ENCODE measurements around the gene EXOG.
"Not testable (repeated sequence)": the region's sequence is repeated elsewhere in the genome, so short reads cannot be mapped to it uniquely, and the experiment has no call there.

Gene EXOG

GRCh38 chr3:38565339-38566214, 69.4 kb downstream of the EXOG start:
- H3K4me3 ChIP-seq (ENCODE audit: low read length) = no peak overlapping the region
- DNase-seq (ENCODE audit: low read depth) = no peak
- TF ChIP-seq CTCF (IDR thresholded peaks at IDR 0.05; ENCODE audit: insufficient read depth, low read depth, low read length, missing control alignments) = no peak

GRCh38 chr3:38566215-38566528, 70.0 kb downstream of the EXOG start:
- TF ChIP-seq CTCF (IDR thresholded peaks at IDR 0.05; ENCODE audit: insufficient read depth, low read depth, low read length, missing control alignments) = no peak
- no peak overlapping the region for H3K4me3 ChIP-seq (ENCODE audit: low read length)
- DNase-seq (ENCODE audit: low read depth) = no peak

DNA sequence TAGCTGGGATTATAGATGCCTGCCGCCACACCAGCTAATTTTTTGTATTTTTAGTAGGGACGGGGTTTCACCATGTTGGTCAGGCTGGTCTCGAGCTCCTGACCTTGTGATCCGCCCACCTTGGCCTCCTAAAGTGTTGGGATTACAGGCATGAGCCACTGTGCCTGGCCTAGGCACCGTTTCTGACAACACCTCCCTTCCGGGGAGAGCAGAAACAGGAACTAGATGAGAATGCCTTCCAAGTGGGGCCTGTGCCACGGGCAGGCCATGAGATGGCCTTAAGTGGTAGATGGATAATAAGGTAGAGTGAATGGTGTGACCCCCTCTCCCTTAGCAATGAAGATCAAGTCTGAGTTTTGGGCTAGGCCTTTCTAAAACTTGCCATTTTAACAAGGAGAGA, 70.7 kb downstream of the EXOG start:
- not testable (repeated sequence) for H3K4me3 ChIP-seq (ENCODE audit: low read length); DNase-seq (ENCODE audit: low read depth)

DNA sequence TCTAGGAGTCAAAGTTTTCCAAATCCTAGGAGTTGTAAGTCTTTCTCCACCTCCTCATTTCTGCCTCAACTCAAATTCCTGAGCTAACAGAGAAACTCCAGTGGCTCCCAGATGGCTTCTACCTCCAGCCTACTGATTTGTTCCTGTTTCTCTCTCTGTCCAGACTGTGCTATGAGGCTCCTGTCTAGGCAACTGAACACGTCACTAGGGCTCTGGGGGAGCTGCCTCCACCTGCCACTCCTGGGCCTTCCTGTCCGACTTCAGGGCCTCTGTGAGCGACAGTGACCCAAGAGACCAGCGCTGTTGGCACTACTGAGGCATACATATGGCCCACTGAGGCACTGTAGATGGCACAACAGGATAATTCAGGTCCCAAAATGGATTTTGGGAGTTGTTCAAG, 71.4 kb downstream of the EXOG start:
- no peak for TF ChIP-seq CTCF (IDR thresholded peaks at IDR 0.05; ENCODE audit: insufficient read depth, low read depth, low read length, missing control alignments)
- no peak overlapping the region for H3K4me3 ChIP-seq (ENCODE audit: low read length)
- no peak for DNase-seq (ENCODE audit: low read depth)

DNA sequence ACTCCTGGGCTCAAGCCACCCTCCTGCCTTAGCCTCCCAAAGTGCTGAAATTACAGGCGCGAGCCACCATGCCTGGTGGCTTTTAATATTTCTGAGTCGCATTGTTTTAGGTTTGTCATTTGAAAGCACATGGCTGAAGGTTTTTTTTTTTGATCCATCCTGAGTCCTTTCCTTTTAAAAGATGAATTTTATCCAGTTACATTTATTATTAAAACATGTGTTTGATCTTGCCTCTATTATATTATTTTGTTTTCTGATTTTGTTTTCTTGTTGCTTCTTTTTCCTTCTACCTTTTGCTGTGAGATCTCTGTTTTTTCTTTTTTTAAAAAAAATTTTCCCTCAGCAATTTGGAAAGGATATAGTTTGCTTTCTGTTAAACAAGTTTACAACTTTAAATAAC, 77.0 kb downstream of the EXOG start:
- TF ChIP-seq CTCF (IDR thresholded peaks at IDR 0.05; ENCODE audit: insufficient read depth, low read depth, low read length, missing control alignments) = no peak
- H3K4me3 ChIP-seq (ENCODE audit: low read length) = no peak overlapping the region
- DNase-seq (ENCODE audit: low read depth) = no peak

DNA sequence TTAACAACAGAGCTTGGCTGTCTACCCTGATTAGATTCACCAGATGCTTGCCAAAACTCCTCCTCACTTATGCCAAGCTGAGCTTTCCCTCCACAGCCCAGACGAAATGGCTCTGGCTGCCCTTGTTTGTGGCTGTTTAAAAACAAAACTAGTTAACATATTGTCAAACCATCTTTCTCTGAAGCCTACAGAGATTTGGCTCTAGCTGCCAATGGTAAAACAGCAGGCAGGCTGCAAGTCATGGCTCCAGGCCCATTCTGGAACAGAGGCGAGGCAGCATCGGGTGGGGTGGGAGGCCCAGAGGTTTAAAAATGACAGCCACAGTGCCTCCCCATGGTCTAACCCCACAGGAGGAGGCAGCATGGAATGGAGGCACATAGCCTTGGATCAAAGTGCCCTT, 77.4 kb downstream of the EXOG start:
- DNase-seq (ENCODE audit: low read depth) = no peak
- no peak overlapping the region for H3K4me3 ChIP-seq (ENCODE audit: low read length)
- TF ChIP-seq CTCF (IDR thresholded peaks at IDR 0.05; ENCODE audit: insufficient read depth, low read depth, low read length, missing control alignments) = no peak

GRCh38 chr3:38574411-38575278, 78.5 kb downstream of the EXOG start:
- no peak for TF ChIP-seq CTCF (IDR thresholded peaks at IDR 0.05; ENCODE audit: insufficient read depth, low read depth, low read length, missing control alignments)
- no peak for DNase-seq (ENCODE audit: low read depth)
- no peak overlapping the region for H3K4me3 ChIP-seq (ENCODE audit: low read length)

Measured in epithelial cell of esophagus (primary cell).